ENCODE data around the gene REM1.

The REM1 gene

DNA sequence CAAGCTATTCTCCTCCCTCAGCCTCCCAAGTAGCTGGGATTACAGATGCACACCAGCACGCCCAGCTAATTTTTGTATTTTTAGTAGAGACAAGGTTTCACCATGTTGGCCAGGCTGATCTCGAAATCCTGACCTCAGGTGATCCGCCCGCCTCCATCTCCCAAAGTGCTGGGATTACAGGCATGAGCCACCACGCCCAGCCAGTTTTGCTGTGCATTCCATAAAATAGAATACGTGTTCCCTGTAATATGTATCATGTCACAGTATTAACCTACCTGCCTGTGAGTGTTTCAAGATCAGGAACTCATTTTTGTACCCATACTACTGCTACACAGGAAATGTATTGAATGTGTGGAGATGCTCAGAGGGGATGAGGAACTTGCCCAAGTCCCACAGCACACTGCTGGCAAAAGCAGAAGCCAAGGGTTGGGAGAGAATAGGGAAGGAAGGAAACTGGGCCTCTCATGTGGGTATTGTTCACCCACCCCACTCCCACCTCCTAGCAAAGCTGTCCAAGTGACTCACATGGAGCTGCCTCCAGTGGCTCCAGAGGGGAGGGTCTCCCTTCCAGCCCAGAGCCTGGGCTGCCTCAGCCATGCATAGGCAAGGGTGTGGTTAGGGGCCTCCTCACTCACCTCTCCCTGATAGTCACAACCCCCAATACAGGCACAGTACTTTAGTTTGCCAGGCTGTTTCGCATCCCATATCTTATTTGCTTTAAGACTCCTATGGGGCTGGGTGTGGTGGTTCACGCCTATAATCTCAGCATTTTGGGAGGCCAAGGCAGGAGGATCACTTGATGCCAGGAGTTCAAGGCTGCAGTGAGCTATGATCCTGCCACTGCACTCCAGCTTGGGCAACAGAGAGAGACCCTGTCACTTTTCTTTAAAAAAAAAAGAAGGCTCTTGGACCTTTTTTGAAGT lies 48.5 kb downstream of the REM1 start:
- DNase-seq (ENCODE audit: low read depth in 2 of 2), result no peak

DNA sequence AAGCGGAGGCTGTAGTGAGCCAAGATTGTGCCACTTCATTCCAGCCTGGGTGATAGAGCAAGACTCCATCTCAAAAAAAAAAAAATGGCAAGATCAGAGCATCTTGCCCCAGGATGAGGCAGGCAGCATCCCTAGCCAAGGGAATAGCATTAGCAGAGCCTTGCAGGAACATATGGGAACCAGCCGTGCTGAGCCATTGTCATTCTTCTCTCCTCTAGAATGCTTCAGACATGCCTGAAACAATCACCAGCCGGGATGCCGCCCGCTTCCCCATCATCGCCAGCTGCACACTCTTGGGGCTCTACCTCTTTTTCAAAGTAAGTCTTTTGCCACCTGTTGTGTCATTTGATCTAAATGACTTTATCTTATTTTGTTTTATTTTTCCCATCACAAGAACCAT lies 52.2 kb downstream of the REM1 start:
- DNase-seq (ENCODE audit: low read depth in 2 of 2), result no peak

Data from stimulated activated CD8-positive, alpha-beta memory T cell treated with anti-CD3 and anti-CD28 coated beads, Interleukin-15, amount 100 ng/mL, for 4 hours (primary cell).